ENCODE results near the gene NFATC2IP.

Gene NFATC2IP

DNA sequence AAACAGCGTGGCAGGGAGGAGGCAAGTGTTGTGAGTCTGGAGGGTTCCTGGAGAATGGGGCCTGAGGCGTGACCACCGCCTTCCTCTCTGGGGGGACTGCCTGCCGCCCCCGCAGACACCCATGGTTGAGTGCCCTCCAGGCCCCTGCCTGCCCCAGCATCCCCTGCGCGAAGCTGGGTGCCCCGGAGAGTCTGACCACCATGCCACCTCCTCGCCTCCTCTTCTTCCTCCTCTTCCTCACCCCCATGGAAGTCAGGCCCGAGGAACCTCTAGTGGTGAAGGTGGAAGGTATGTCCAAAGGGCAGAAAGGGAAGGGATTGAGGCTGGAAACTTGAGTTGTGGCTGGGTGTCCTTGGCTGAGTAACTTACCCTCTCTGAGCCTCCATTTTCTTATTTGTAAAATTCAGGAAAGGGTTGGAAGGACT lies 18.9 kb upstream of the NFATC2IP start, which contains the start of gene CD19:
CD19 (plus strand) TSS at position 171 of the 425 bp plus-strand sequence; CDS start at position 201, 30 bp downstream.
- no peak for DNase-seq
- no peak for TF ChIP-seq CTCF (IDR thresholded peaks at IDR 0.05; ENCODE audit: low read depth, low read length)
- Histone ChIP-seq H3K27me3 (no peaks in the 10 kb centered on the region), H3K9me3 (no peaks in the 10 kb centered on the region), H3K4me1 (no peaks in the 10 kb centered on the region), H3K4me3 (ENCODE audit: low read depth, low read length) (no peak within 1 kb of the TSS), H3K36me3 (no peaks in the 10 kb centered on the region)

DNA sequence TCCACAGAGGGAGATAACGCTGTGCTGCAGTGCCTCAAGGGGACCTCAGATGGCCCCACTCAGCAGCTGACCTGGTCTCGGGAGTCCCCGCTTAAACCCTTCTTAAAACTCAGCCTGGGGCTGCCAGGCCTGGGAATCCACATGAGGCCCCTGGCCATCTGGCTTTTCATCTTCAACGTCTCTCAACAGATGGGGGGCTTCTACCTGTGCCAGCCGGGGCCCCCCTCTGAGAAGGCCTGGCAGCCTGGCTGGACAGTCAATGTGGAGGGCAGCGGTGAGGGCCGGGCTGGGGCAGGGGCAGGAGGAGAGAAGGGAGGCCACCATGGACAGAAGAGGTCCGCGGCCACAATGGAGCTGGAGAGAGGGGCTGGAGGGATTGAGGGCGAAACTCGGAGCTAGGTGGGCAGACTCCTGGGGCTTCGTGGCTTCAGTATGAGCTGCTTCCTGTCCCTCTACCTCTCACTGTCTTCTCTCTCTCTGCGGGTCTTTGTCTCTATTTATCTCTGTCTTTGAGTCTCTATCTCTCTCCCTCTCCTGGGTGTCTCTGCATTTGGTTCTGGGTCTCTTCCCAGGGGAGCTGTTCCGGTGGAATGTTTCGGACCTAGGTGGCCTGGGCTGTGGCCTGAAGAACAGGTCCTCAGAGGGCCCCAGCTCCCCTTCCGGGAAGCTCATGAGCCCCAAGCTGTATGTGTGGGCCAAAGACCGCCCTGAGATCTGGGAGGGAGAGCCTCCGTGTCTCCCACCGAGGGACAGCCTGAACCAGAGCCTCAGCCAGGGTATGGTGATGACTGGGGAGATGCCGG lies 18.2 kb upstream of the NFATC2IP start:
- Histone ChIP-seq H3K4me3 (ENCODE audit: low read depth, low read length) (no peak overlapping the region), H3K36me3 (no peaks in the 10 kb centered on the region), H3K27me3 (no peaks in the 10 kb centered on the region), H3K4me1 (no peaks in the 10 kb centered on the region), H3K9me3 (no peaks in the 10 kb centered on the region)
- no peak for DNase-seq
- no peak for TF ChIP-seq CTCF (IDR thresholded peaks at IDR 0.05; ENCODE audit: low read depth, low read length)

GRCh38 chr16:28933171-28933570 lies 17.6 kb upstream of the NFATC2IP start:
- Histone ChIP-seq H3K27me3 (no peaks in the 10 kb centered on the region), H3K4me3 (ENCODE audit: low read depth, low read length) (no peak overlapping the region)
- TF ChIP-seq CTCF (IDR thresholded peaks at IDR 0.05; ENCODE audit: low read depth, low read length) = no peak

DNA sequence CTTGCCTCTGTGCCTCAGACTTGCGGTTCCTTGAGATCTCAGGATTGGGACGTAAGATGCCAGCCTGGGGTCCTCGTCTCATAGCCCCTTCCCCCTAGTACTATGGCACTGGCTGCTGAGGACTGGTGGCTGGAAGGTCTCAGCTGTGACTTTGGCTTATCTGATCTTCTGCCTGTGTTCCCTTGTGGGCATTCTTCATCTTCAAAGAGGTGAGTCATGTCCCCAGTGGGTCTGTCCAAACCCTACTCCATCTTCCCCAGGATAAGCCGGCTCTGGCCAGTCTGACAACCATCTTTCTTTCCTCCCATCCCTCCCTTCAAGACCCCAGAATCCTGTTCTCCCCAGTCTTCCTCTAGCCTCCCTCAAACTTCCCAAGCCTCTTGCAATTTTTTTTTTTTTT lies 15.4 kb upstream of the NFATC2IP start:
- H3K27me3 ChIP-seq = no peaks in the 10 kb centered on the region
- no peaks in the 10 kb centered on the region for H3K4me1 ChIP-seq
- no peaks in the 10 kb centered on the region for H3K9me3 ChIP-seq
- TF ChIP-seq CTCF (IDR thresholded peaks at IDR 0.05; ENCODE audit: low read depth, low read length) = no peak
- H3K36me3 ChIP-seq = no peaks in the 10 kb centered on the region
- DNase-seq = no peak
- no peak overlapping the region for H3K4me3 ChIP-seq (ENCODE audit: low read depth, low read length)

More at GRCh38 chr16:28933171-28933570, 17.6 kb upstream of the NFATC2IP start:
- H3K4me1 ChIP-seq = no peaks in the 10 kb centered on the region
- H3K9me3 ChIP-seq = no peaks in the 10 kb centered on the region
- DNase-seq = no peak
- no peaks in the 10 kb centered on the region for H3K36me3 ChIP-seq

DNA sequence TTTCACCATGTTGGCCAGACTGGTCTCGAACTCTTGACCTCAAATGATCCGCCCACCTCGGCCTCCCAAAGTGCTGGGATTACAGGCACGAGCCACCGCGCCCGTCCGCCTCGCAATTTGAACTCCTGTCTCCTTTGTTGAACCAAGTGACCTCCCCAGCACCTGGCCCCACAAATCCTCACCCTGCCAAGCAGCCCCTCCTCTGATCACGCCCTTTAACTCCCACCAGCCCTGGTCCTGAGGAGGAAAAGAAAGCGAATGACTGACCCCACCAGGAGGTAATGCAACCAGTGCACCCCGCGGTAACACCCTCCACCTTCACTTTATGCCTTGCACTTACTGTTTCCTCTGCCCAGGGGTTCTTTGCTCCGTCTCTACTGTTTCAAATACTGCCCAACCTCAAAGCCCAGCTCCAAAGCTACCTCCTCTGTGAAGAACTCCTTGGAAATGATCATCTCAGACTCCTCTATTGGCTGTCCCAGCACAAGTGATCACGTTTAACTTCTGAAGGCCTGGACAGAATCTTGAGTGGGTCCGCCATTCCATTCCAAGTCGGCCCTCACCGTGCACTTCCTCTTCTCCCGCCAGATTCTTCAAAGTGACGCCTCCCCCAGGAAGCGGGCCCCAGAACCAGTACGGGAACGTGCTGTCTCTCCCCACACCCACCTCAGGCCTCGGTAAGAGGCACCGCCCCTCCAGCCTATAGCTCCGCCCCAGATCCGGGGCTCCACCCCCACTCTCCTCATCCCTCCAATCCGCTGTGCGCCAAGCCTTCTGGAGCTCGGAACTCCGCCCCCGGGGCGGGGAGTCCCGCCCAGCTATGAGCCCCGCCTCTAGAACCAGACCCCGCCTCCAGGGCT lies 14.6 kb upstream of the NFATC2IP start:
- no peak for TF ChIP-seq CTCF (IDR thresholded peaks at IDR 0.05; ENCODE audit: low read depth, low read length)
- Histone ChIP-seq H3K4me3 (ENCODE audit: low read depth, low read length) (peak overlapping the region; percentile 29), H3K4me1 (no peaks in the 10 kb centered on the region)

More for the DNA sequence above, 14.6 kb upstream of the NFATC2IP start:
- DNase-seq = peak; percentile 94
- H3K27me3 ChIP-seq = no peaks in the 10 kb centered on the region
- no peaks in the 10 kb centered on the region for H3K36me3 ChIP-seq
- no peaks in the 10 kb centered on the region for H3K9me3 ChIP-seq

Data from BE2C (cell line).